Raji (cell line): Measurements from ENCODE around the gene HOXD12.

Experiments
- POLR2A ChIP-seq: IDR thresholded peaks from 2 replicates; pipeline ENCODE4 v1.6.1; 2011; ENCODE audit warnings: low read depth, low read length, control low read depth; ENCODE audit not compliant: insufficient read depth

HOXD12 gene

GRCh38 chr2:176134035-176134434 lies 34.4 kb downstream of the HOXD12 start:
- no peak for TF ChIP-seq POLR2A

- TF ChIP-seq POLR2A = no peak
These were observed 35.4 kb downstream of the HOXD12 start for GRCh38 chr2:176135035-176135440.

- no peak for TF ChIP-seq POLR2A
These were observed 37.0 kb downstream of the HOXD12 start for GRCh38 chr2:176136374-176137251.

- no peak for TF ChIP-seq POLR2A
These were observed 37.6 kb downstream of the HOXD12 start for GRCh38 chr2:176137252-176137580.

- TF ChIP-seq POLR2A = no peak
These were observed 38.3 kb downstream of the HOXD12 start for GRCh38 chr2:176137906-176138305.

- TF ChIP-seq POLR2A = no peak
These were observed 38.9 kb downstream of the HOXD12 start for GRCh38 chr2:176138526-176138922.

GRCh38 chr2:176138923-176139660 lies 39.5 kb downstream of the HOXD12 start:
- no peak for TF ChIP-seq POLR2A

GRCh38 chr2:176139661-176140512 lies 40.3 kb downstream of the HOXD12 start:
- TF ChIP-seq POLR2A = no peak

- no peak for TF ChIP-seq POLR2A
These were observed 41.1 kb downstream of the HOXD12 start for GRCh38 chr2:176140513-176141317.

GRCh38 chr2:176142281-176142680 lies 42.7 kb downstream of the HOXD12 start:
- no peak for TF ChIP-seq POLR2A

- no peak for TF ChIP-seq POLR2A
These were observed 45.7 kb downstream of the HOXD12 start for GRCh38 chr2:176145085-176145969.

- TF ChIP-seq POLR2A = no peak
These were observed 46.5 kb downstream of the HOXD12 start for GRCh38 chr2:176146101-176146500.

- no peak for TF ChIP-seq POLR2A
These were observed 47.0 kb downstream of the HOXD12 start for GRCh38 chr2:176146645-176147044.
